Ovary (tissue), 3 donors: Measurements from ENCODE around the gene CT47C1.

Experiments used
- EP300 ChIP-seq: sonication (generic); formaldehyde crosslinking; IDR thresholded peaks from one replicate; pipeline ENCODE4 v1.6.1; 2017; ENCODE audit warnings: antibody characterized with exemption
- POLR2A ChIP-seq: fragments of 450-650 bp; IDR thresholded peaks from one replicate; pipeline ENCODE4 v1.6.1; 2017; ENCODE audit warnings: antibody characterized with exemption, mild to moderate bottlenecking, moderate library complexity
- TF ChIP-seq, protein P1 (sequence below), 3 donors: fragments of 450-650 bp in 2 of 3; fragments of 200-600 bp in 1 of 3; IDR thresholded peaks; one replicate each; pipeline versions ENCODE4 v1.5.1 to v1.8.0; 2016 to 2022; ENCODE audit warnings: antibody characterized with exemption in 3 of 3, mild to moderate bottlenecking in 1 of 3
- donor health status: DM: no; HTN: no; CAD: no.

DNA sequence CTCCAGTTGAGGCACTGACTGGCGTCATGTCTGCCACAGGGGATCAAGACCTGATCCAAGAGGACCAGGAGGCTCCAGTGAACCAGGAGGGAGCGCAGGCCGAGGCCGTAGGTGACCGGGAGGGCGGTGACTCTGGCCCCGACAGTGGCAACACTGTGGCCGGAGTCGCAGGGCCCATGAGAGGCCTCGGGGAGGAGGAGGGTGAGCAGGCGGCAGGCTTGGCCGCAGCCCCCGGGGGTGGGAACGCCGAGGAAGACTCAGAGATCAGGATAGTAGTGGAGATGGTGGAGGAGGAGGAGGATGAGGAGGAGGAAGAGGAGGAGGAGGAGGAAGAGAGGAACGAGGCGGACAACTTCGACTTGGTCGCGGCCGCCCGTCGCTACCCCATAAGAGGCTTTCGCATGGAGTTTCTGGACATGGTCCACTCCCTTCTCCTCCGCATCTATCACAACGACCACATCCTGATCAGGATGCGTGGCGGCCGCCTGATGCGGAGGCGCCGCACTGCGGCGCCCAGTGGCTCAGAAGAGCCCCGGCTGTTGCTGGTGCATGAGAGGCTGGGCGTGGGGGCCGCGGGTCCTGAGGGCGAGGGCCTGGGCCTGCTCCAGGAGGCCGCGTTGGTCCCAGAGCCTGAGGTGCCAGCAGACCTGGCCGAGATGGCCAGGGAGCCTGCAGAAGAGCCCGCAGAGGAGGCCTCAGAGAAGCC, 560 bp downstream of the CT47C1 start:
- TF ChIP-seq, protein P1, sequence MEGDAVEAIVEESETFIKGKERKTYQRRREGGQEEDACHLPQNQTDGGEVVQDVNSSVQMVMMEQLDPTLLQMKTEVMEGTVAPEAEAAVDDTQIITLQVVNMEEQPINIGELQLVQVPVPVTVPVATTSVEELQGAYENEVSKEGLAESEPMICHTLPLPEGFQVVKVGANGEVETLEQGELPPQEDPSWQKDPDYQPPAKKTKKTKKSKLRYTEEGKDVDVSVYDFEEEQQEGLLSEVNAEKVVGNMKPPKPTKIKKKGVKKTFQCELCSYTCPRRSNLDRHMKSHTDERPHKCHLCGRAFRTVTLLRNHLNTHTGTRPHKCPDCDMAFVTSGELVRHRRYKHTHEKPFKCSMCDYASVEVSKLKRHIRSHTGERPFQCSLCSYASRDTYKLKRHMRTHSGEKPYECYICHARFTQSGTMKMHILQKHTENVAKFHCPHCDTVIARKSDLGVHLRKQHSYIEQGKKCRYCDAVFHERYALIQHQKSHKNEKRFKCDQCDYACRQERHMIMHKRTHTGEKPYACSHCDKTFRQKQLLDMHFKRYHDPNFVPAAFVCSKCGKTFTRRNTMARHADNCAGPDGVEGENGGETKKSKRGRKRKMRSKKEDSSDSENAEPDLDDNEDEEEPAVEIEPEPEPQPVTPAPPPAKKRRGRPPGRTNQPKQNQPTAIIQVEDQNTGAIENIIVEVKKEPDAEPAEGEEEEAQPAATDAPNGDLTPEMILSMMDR (IDR thresholded peaks at IDR 0.05), result no peak
- TF ChIP-seq POLR2A (no peak), EP300 (no peak)
